Choroid plexus epithelial cell (primary cell): Measurements from ENCODE around the gene SLC8B1.

Experiments used
- DNase-seq: peaks from one replicate; pipeline ENCODE4 v3.0.0-alpha.2; 2010; ENCODE audit warnings: low read depth
- H3K4me3 ChIP-seq: 2 replicates; pipeline ENCODE4 v1.5.1; 2011; ENCODE audit warnings: low read depth, mild to moderate bottlenecking, control low read depth, low read length, moderate library complexity
- TF ChIP-seq, protein P1 (sequence below): conservative IDR thresholded peaks from 2 replicates; pipeline ENCODE4 v1.5.1; 2011; ENCODE audit warnings: low read depth, mild to moderate bottlenecking, control low read depth, inconsistent platforms, low read length, moderate library complexity

SLC8B1 gene

DNA sequence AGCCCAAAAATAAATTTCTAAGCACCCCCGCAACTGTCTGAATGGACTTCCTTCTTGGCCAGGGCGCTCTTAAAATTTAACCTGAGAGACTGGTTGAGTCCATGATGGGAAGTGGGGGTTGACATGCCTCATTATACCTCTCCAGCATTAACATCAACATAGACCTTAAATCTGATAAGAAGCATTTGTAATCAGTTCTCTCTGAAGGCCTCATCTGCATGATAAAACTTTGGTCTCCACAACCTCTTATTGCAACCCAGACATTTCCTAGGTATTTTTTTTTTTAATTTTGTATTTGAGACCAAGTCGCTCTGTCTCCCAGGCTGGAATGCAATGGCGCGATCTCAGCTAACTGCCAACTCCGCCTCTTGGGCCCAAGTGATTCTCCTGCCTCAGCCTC, 10.4 kb upstream of the SLC8B1 start:
- DNase-seq = no peak
- TF ChIP-seq, protein P1, sequence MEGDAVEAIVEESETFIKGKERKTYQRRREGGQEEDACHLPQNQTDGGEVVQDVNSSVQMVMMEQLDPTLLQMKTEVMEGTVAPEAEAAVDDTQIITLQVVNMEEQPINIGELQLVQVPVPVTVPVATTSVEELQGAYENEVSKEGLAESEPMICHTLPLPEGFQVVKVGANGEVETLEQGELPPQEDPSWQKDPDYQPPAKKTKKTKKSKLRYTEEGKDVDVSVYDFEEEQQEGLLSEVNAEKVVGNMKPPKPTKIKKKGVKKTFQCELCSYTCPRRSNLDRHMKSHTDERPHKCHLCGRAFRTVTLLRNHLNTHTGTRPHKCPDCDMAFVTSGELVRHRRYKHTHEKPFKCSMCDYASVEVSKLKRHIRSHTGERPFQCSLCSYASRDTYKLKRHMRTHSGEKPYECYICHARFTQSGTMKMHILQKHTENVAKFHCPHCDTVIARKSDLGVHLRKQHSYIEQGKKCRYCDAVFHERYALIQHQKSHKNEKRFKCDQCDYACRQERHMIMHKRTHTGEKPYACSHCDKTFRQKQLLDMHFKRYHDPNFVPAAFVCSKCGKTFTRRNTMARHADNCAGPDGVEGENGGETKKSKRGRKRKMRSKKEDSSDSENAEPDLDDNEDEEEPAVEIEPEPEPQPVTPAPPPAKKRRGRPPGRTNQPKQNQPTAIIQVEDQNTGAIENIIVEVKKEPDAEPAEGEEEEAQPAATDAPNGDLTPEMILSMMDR = no peak
- no peak overlapping the region for H3K4me3 ChIP-seq

DNA sequence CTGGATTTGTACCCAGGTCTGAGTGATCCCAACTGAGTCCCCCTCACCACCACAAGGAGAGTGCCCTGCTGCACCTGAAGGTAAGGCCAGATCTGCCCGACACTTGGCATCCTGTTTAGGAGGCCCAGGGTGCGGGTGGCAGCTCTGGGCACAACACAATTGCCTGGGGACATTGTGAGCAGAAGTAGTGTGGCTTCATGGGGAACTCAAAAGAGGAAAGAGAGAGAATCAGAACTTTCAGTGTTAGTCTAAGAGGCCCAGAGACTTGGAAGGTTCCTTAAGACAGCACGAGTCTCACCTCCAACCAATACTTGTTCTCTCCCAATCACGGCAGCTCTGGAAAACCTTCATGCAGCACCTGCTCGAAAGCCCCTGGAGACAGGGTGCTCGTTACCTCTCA, 6.6 kb upstream of the SLC8B1 start:
- H3K4me3 ChIP-seq = no peak overlapping the region
- TF ChIP-seq, protein P1 = no peak
- DNase-seq = no peak

DNA sequence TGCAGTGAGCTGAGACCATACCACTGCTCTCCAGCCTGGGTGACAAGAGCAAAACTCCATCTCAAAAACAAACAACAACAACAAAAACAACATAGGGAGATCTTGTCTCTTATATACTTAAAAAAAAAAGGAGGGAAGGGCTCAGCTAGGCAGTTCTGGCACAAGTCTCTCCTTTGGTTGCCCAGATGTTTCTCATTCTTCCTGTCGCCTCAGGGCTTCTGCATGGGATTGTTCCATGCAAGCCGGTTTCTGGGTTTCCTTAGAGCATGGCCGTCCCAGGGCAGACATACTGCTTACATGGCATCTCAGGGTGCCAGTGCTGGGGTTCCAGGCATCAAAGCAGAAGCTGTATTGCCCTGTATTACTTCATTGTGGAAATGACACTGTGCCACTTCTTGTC, 5.2 kb upstream of the SLC8B1 start:
- H3K4me3 ChIP-seq = no peak overlapping the region
- DNase-seq = no peak
- TF ChIP-seq, protein P1 = no peak

DNA sequence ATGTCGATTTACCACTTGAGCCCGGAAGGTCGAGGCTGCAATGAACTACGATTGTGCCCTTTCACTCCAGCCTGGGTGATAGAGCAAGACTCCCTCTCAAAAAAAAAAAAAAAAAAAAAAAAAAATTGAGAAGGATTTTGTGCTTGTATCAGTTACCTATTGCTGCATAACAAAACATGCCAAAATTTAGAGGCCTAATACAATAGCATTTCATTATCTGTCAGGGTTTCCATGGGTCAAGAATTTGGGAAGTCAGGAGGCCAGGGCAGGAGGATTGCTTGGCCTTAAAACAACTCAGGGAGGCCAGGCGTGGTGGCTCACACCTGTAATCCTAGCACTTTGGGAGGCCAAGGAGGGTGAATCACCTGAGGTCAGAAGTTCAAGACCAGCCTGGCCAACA, 4.6 kb upstream of the SLC8B1 start:
- no peak for DNase-seq
- no peak overlapping the region for H3K4me3 ChIP-seq
- TF ChIP-seq, protein P1 = no peak

DNA sequence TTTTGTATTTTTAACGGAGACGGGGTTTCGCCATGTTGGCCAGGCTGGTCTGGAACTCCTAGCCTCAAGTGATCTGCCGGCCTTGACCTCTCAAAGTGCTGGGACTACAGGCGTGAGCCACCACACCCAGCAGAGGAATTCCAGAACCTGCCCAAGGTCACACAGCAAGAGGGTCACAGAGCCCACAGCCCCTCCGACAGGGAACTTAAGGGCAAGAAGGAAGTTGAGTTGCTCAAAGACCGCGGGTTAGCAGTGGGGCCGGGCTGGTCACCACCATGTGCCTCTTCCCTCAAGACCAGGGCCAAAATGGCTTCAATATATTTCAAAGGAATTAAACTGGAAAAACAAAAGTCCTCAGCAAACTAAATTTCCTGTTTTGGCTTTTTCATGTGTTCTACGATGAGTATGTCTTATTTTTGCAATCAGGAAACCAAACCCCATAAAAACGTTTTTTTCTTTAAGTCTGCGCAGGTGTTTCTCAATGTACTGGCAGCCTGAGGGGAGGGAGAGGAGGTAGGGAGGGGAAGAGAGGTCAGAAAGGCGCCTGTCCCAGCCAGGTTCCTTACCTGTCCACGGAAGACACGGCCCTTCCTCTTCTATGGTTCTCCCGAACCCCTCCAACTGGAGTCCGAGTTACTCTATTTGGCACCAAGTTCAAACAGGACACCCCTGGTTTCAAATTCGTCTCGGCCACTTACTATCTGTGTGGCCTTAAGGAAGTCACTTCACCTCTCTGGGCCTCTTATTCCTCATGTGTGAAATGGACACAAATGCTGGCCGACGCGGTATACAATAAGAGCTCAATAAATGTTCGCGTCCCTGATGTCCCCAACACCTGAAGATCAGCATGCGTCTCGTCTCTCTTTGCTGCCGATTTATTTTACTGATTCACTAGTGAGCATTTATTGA, 778 bp downstream of the SLC8B1 start:
- no peak for DNase-seq
- TF ChIP-seq, protein P1 = no peak
- peak overlapping the region; percentile 76 for H3K4me3 ChIP-seq

DNA sequence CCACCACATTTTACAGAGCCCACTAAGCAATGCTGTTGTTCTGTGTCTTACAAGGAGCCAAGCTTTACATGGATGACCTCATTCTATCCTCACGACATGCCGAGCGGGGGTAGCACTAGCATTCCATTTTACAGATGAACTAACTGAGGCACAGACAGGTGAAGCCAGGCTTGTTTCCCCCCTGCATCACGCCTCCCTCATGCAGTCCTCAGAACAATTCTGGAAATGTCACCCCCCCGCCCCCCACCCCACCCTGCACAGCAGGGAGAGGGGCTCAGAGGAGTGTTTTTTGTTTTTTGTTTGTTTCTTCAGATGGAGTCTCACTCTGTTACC, 1.5 kb downstream of the SLC8B1 start:
- DNase-seq = no peak
- no peak overlapping the region for H3K4me3 ChIP-seq
- TF ChIP-seq, protein P1 = no peak
